Activated CD8-positive, alpha-beta memory T cell treated with anti-CD3 and anti-CD28 coated beads, Interleukin-2, amount 50 U/mL, for 1 hour (primary cell): Measurements from ENCODE around the gene FANCC.

ENCODE experiments used
- DNase-seq: peaks from one replicate; pipeline ENCODE4 v3.0.0-alpha.2; 2020; ENCODE audit errors: extremely low read depth

FANCC gene

DNA sequence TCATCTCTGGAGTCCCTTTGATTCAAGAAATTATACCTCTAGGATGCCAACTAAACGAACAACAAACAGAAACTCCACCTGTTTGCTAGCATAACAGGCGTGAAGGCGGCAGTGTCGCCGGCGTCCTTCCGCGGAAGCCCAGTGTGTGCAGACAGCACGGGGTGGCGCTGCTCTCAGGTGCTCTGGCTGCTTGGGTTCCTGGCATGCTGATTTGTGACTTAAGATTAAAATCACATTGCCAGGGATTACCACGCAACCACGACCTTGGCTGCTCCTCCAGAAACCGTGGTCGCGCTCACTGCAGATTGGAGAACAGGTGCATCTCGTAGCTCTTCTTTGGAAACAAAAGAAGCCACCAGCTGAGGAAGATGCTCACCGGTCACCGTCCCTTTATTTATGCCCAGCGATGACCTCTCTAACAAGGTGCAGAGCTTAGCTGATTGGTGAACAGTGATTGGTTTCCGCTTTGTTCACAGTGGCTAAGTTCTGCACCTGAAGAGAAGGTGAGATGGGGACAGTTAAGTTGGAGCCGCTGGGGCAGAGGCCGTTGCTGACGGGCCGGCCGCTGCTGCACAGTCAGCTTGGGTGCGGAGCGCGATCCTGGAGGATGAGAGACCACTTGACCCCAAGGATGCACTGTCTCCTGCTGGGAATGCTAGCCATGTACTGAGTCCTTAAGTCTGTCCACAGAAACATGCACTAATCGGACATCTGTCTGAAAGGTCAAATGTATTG, 232.3 kb downstream of the FANCC start:
- DNase-seq: no peak

DNA sequence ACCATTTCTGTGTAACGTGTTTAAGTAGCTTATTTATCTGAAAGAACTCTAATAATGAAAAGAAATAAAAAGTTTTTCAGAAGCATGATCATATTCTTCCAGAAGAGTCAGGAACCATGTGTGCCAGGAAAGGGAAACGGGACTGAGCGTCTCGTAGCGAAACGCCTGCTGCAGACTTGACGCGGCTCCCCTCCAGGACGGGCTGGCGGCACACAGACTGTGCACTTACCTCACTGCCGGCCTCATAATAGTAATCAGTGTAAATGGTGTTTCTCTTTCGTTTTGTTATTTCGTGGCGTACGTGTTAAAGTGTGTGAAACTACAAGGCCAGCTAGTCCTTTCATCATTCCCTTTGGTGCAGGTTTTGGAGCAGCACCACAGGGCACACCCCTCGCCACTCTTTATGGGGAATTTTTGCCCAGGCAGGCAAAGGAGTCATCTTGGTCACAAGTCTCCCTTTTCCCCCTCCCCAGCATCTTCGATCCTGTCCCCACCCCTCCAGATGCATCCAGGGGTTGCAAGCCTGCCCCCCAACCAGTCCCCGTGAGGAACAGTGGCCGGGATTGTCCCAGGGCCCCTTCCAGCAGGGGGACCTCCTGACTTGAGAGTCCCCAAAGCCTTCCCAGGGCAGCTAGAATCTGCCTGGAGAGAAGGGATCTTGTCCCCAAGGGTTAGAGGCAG, 233.1 kb downstream of the FANCC start:
- DNase-seq: no peak

DNA sequence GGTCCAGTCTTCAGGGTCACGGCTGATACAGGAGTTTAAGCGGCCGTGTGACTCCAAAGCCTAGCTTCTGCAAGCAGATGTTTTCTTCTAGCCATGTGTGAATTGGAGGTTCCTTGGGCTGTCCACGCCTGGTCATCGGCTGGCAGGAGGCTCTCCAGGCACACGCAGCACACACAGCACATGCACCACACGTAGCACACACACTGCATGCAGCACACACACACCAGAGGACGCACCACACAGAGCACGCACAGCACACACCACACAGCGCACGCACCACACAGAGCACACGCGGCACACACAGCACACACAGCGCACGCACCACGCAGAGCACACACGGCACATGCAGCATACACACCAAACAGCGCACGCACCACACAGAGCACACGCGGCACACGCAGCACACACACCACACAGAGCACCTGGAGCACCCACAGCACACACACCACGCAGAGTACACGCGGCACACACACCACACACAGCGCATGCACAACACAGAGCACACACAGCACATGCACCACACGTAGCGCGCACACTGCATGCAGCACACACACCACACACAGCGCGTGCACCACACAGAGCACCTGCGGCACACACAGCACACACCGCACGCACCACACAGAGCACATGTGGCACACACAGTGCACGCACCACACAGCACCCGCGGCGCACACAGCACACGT, 234.3 kb downstream of the FANCC start:
- no peak for DNase-seq

GRCh38 chr9:95082401-95083084, 235.0 kb downstream of the FANCC start:
- no peak for DNase-seq

- no peak for DNase-seq
Observed at GRCh38 chr9:95081998-95082397, 235.5 kb downstream of the FANCC start.

DNA sequence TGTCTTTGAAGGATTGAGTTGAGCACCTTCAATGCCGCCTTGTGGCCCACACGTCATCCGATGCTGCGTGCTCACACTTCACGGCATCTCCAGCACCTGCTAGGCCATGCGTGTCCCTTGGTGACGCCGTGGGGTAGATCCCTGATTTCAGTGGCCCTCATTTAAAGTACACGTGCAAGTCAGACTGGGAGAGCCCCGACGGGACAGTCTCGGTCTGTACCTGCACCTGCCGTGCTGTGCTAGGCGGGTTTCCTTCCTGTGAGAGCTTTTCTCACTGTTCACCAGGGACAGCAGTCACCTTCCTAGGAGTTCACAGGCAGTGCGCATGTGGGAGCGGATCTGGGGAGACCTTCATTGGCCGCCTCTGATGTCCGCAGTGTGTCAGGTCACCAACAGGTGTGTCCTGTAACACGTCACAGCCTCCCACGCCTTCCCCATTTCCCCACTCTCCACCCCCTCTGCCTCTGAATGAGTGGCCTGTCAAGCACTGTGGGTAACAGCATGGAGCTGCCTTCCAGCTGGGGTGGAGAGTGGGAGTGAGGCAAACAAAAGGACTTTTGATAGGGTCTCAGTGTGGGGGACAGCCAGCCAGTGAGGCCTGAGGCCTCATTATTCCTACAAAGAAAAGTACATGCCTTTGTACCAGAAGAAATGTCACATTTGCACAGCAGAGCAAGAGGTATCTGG, 236.4 kb downstream of the FANCC start:
- DNase-seq: no peak

DNA sequence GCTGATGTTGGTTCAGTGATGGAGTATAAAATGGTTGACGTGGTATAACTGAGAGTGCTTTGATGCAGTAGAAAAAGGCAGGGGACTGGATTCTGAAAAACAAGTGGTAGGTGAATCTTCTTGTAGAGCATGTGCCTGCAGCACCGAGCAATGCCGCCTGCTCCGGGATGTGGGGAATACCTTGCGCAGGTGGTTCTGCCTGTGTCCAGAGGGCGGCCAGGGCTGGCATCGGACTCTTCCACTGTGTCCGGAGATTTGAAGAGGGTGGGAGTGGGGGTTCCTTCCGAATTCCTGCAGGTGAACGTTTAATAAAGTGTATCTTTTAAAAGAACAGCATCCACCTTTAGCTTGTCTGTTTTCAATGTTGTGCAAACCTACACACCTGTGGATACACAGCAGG, 238.0 kb downstream of the FANCC start:
- no peak for DNase-seq

GRCh38 chr9:95078939-95079338, 238.6 kb downstream of the FANCC start:
- no peak for DNase-seq

DNA sequence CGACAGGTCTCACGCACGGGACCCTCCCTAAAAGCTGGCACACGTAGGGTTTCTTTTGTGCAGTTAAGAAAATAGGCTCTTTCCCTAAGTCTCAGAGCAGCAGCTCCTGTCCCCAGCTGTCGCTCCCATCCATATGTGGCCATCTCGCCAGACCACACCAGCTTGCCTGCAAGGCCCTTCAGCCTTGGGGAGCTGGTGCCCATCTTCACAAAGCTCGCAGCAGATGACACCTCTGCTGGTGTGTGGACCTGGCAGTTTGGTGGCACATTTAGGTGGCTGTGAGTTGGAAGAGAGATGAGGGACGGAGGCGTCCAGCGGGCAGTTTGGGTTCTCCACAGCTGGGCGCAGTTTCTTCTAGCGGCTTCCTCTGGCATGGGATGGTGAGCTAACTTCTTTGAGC, 239.0 kb downstream of the FANCC start:
- DNase-seq: no peak

GRCh38 chr9:95077766-95078370, 239.6 kb downstream of the FANCC start:
- DNase-seq: no peak

DNA sequence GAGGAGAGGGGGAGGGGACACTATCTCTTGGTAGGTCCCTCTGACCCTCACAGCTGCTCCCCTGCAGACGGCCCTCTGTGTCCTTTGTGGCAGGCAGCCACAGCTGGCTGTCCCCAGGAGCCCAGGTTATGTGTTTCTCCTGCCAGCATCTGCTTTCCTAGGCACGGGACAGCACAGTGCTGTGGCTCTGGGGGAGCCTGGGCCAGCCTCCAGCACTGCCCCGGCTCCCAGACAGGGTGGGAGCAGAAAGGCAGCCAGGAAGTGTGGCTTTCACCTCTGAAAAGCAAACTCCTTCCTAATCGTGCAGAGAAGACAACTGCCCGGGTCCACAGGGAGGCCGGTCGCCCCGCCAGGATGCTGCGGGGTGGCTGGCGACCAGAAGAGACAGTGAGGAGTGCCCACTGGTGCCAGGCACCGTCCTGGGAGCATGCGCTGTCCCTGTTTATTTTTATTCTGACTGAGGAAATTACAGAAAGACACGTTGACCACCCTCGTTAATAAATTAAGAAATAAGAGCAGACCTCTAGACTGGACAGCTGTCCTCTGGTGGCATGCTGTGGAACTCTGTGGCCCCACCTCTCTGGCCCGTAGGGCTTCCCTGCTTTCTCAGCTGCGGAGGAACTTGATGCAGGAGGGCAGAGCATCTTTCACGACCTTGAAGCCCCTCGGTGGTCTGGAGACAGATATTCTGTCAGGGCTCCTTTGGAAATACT, 240.3 kb downstream of the FANCC start:
- no peak for DNase-seq

DNA sequence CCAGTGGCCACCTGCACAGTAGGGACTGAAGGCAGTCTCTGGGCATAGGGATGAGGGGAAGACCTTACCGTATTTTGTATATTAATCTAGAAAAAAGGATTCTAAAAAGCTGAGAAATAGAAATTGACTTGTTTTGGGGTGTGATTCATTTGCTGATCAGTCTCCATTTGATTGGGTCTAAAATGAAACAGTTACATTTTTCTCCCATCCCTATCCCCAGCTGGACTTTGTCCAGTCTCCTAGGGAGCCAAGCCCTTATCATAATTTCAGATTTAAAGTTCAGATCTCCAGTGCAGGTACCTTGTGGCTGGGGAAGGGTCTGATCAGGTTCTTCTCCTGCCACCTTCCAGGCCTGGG, 240.8 kb downstream of the FANCC start:
- no peak for DNase-seq

GRCh38 chr9:95075700-95076099, 241.8 kb downstream of the FANCC start:
- DNase-seq: no peak

DNA sequence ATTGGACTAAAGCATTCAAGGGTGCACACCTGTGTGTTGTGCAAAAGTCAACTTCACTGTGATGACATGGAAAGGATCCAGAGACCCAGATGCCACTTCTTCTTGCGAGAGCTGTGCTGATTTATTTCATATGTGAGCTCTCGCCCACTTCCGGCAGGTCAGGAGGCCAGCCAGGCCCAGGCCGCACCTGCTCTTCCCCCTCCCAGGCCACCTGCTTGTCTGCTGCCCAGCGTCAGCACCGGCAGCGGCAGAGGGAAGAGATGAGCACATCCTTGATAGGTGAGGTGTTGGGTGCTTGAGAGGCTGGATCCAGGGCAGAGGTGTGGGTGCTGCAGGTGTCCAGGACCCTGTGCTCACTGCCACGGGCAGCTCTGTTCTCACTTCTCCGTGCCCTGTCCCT, 242.9 kb downstream of the FANCC start:
- DNase-seq: no peak

- DNase-seq: no peak
Observed at GRCh38 chr9:95073918-95074317, 243.6 kb downstream of the FANCC start.

DNA sequence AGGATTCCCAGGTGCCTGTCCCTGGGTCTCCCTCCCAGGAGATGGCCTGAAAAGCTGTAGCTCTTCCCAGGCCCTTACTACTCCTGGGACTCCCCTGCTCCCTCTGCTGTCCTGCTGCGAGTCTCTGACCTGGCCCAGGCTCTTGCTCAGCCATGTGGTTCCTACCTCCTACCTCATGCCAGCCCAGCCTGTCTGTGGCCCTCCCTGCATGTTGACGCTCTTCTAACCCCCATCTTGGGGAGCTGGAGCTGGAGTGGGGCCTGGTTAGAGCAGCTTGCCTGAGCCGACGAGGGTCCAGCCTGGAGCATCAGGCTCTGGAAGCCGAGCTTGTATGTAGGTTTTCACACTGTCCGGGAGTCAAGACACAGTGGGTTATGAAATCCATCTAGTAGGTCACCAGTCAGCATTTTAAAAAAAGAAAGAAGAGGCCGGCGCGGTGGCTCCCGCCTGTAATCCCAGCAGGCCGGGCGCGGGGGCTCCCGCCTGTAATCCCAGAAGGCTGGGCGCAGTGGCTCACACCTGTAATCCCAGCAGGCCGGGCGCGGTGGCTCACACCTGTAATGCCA, 244.4 kb downstream of the FANCC start:
- no peak for DNase-seq

GRCh38 chr9:95071925-95072324, 245.6 kb downstream of the FANCC start:
- DNase-seq: no peak

- no peak for DNase-seq
Observed at GRCh38 chr9:95071450-95071849, 246.1 kb downstream of the FANCC start.

- DNase-seq: no peak
Observed at GRCh38 chr9:95070549-95071021, 246.9 kb downstream of the FANCC start.

DNA sequence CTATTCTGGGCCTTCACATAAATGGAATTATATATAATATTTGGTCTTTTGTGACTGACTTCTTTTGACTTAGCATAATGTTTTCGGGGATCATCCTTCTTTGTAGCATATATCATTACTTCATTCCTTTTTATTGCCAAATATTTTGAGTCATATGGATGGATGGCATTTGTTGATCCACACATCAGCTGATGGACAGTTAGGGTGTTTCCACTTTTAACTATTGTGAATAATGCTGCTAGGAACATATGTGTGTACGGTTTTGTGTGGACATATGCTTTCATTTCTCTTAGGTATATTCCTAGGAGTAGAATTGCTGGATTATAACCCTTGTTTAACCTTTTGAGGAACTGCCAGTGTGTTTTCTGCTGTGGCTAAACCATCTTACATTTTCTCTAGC, 249.6 kb downstream of the FANCC start:
- DNase-seq: no peak
